Ramos (cell line): ENCODE results near the gene SAMD1.

Experiments used
- in situ Hi-C: fragments of 300-500 bp; cut with MboI; formaldehyde crosslinking; loops from one replicate; pipeline ENCODE4 v1.14.3; 2022; ENCODE audit warnings: low sequenced_read_pairs; ENCODE audit not compliant: unreplicated experiment

Gene SAMD1

DNA sequence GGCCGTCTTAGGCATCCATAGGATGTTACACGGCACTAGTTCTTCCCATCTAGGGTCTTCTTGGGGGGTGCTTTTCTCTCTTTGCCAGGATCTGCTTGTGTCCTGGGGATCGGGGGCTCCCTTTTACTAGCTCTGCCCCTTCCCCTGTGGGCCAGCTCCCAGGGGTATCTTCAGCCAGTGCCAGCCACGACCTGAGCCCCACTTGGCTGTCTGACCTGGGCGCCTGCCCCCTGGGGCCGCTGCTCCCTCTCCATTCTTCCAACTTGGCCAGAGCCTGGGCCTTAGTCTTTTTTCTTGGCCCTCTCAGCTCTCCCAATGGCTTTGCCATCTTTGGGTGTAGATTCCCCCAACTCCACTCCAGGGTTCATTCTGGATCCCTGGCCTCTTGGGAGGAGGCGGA, 23.9 kb upstream of the SAMD1 start:
- in situ Hi-C loops = no loop called here

DNA sequence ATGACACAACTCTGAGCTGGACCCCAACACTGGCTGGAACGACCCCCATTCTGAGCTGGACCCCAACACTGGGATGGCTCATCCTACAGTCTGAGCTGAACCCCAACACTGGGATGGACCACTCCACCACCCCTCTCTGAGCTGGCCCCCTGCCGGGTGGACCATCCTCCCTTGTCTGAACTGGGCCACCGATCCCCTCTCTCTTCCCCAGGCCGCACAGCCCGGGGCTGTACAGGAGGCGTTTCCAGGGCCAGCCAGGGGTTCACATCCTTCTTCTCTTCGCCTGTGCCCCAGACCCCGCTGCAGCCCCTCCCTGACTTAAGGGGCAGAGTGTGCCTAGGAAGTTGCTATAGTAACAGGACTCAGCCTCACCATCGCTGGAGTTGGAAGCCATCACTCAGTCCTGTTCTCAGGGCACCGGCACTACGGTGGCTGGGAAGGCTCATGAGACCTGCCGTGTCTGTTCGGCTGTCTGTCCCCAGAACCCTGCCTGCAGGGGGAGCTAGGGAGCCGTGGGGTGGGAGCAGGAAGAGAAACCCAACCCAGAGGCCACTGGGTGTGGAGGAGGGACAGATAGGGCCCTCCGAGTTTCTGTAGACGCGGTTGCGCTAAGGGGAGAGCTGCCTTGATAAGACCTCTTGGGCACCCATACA, 23.3 kb upstream of the SAMD1 start:
- in situ Hi-C loops = no loop called here

DNA sequence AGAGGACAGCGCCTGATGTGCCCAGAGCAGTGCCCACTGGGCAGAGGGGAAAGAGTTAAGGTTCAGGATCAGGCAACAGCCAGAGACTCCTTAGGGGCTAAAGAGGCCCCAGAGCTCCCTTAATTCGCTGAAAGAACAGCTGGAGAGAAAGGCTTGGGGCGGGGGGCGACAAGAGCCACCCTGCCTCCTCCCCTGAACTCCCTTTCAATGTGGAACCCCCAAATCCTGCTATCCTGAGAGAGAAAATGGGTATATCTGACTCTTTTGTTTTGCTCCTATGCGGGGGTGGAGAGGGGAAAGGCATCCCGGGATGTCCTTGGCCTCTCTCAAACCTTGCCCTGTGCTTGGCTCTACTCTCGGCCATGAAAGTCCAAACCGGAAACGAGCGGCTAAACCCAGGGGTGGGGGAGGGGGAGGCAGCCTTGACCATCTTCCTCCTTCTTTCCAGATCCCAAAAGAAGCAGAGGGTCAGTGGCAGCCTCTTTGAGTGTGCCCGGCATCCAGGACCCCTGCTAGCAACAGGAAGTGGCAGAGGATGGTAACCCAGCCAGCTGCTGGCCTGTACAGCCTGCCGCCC, 22.3 kb upstream of the SAMD1 start:
- in situ Hi-C loops = no loop called here

DNA sequence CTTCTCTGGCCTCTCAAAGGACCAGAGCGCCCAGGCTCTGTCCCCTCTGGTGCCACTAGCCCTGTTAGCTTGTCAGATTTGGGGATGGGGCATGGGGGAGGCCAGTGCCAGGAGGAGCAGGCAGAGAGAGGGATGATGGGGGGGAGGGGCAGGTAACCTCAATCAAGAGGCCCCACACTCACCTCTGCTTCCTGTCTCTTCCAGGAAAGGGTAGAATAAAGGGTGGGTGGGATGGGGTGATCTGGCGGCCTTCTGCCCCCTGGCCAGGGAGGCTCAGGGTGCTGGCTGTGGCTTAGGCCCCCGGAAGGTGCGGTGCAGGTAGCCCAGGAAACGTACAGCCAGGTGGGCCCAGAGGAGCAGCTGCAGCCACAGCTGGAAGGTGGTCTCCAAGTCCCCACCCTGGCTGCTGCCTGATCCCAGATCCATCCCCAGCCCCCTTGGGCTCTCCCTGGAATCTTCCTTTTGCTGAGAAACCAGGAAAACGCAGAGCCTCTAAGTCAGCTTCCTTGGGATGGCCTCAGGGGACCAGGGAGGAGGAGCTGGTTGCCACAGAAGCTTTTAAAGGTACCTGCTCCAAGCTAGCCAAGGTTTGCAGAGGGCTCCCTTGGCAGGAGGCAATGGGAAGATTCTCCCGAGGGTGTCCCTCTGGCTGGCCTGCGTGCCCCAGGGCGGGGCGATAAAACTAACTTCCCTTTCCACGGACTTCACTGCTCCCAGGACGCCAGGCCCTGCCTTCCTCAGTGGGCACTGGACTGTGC, 21.7 kb upstream of the SAMD1 start:
- in situ Hi-C loops = no loop called here

DNA sequence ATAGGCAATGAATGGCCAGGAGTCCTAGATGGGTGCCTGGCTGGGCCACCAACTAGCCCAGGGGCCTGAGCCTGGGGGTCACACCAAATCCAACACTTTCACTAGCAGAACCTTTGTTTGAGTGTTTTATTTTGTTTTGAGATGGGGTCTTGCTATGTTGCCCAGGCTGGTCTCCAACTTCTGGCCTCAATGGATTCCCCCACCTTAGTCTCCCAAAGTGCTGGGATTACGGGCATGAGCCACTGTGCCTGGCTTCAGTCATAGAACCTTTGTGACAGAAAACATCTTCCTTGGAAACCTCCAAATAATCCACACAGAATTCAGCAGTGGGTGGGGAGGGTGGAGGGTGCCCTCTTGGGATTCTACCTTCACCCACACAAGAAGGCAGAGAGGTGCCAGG, 20.9 kb upstream of the SAMD1 start:
- in situ Hi-C loops = no loop called here

DNA sequence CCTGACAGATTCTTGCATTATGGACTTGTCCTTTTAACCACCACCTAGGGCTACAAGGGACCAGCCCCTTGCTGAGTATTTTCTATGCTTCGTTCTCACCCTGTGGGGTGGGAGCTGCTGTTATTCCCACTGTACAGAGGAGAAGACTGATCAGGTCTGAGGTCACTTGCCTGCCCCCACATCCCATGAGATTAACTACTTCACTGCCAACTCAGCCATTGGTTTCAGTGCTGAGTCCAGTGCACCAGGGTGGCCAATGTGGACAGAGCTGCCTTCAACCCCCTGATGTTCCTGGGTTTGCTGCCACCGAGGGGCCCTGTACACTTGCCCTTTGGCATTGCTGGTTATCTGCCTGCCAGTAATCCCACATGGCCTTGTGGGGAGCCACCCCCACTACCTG, 20.1 kb upstream of the SAMD1 start:
- in situ Hi-C loops = no loop called here

DNA sequence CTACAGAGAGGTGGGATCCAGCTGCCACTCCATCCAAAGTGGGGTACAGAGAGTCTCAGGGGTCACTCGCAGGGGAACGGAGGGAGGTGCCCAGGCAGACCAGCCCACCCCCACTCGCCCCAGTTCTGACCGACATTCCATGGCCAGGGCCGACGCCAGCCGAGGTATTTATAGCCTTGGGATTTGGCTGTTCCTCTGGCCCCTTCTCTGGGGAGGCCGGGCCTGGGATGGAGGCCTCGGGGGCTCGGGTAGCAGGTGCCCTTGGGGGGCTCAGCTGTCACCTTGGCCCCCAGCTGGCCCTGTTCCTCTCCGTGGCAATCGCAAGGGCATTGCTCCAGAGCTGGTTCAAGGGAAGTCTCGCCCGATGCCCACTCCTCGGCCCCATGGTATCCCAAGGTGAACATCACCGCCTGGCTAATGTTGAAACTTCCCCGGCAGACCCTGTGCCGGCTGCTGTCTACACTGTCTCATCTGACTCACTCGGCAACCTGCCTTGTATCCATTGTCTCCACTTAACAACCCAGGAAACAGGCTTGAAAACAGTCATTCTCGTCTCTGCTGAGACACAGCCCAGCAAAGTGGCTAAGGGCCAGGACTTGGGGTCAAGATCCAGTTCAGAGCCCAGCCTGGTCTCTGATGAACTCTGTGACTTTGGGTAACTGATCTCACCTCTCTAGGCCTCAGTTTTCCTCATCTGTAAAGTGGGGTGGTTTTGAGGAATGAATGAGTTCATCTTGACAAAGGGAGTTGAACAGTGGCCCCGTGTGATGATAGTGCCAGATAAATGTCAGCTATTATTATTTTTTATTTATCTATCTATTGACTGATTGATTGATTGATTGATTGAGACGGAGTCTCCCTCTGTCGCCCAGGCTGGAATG, 17.3 kb upstream of the SAMD1 start:
- in situ Hi-C loops = no loop called here

DNA sequence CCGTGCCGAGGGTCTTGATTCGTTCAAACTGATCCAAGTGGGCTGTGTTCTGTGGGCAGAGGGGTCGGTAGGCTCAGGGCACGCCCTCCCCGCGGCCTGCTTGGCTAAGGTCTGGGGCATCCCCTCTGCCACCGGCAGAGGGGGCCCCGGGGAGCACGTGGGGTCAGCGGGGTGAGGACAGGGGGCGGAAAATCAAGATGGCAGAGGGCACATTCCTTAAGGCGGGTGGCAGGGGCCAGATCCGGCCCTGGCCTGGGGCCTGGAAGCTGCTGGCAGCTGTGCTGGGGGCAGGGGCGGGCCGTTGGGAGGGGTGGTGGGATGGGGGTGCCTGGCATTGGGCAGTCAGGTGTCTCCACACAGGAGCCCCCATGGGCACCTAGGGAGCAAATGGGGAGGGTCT, 16.3 kb upstream of the SAMD1 start:
- in situ Hi-C loops = no loop called here

DNA sequence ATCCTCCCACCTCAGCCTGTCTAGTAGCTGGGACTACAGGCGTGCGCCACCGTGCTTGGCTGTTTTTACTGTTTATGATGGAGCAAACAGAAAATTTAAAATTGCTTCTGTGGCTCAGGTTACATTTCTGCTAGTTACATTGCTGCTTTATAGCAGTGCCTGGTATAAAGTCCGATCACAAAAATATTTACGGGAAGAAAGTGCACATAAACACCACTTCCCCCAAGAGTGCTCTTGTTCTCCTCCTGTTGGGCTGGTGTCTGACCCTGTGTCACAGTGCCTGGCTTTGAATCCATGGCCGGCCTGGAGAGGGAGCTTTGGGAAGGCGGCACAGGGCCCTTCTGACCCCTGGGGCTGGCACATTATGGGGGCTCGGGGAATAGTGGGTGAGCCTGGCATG, 15.1 kb upstream of the SAMD1 start:
- in situ Hi-C loops = no loop called here

DNA sequence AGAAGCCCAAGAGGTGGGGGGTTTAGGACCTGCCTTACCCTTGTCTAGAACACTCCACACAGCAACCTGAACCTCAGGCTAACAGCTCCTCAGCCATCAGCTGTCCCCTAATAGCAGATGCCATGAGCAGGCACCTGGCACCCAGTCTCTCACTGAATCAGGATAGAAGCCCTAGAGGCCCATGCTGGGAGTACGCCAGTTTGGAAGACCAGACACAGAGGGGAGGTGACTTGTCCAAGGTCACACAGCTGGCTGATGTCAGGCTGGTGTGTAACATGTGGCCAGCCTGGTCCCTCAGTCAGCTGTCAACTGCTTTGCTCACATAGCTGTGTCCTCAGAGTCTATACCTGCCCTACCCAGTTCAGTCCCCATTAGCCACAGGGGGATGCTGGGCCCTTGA, 12.8 kb upstream of the SAMD1 start:
- in situ Hi-C loops = no loop called here

DNA sequence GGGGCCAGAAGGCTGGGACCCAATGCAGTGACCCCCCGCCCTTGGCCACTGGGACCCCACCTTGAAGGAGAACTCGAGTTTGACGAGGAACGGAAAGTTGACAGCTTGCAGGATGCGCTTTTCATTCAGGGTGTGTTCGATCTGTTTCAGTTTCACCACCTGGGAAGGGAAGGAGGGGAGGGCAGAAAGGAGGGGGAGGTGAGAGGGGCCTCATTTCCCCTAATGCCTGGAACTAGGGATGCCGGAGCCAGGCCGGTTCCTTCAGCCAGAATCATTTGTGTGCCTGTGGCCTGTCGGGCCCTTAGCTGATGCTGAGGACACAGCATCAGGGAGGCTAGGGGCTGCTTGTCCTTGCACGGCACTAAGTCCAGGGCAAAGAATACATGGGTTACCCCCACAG, 12.2 kb upstream of the SAMD1 start:
- in situ Hi-C loops = no loop called here

DNA sequence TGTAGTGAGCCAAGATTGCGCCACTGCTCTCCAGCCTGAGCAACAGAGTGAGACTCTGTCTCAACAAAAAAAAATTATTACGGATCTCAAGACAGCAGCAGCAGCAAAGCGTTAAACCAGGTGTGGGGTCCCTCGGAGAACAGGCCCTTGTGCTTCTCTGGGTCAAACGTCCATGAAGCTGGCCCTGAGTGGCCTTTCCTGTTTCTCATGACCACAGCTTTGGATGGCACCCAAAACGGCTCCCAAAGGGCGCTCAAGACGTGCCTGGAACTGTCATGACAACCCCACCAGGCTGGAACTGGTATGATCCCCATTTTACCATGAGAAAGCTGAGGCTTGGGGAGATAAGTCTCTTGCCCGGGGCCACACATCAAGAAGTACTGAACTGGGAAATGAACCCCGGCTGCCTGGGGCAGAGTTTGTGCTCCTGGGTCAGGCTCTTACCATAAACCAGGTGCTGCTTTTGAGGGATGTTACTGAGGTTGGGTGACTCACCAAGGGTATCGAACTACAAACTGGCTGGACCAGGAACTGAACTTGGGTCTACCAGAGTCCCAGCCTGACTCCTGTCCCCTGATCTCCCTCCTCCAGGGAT, 11.6 kb upstream of the SAMD1 start:
- in situ Hi-C loops = no loop called here

DNA sequence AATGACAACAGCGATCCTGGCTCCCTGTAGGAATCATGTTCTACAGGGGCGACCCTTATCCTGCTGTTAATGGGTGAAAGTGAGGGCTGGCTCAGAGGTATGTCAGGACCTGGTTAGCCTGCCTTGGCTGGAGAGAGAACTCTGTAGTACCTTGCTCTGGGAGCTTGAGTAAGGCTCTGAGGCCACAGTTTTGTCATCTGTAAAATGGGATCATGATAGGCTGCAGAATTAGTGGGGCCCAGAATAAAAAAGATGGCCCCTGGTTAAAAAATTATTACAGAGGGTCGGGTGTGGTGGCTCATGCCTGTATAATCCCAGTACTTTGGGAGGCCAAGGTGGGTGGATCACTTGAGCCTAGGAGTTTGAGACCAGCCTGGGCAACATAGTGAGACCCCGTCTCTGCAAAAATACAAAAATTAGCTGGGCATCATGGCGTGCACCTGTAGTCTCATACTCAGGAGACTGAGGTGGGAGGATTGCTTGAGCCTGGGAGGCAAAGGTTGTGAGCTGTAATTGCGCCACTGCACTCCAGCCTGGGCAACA, 10.5 kb upstream of the SAMD1 start:
- in situ Hi-C loops = no loop called here

DNA sequence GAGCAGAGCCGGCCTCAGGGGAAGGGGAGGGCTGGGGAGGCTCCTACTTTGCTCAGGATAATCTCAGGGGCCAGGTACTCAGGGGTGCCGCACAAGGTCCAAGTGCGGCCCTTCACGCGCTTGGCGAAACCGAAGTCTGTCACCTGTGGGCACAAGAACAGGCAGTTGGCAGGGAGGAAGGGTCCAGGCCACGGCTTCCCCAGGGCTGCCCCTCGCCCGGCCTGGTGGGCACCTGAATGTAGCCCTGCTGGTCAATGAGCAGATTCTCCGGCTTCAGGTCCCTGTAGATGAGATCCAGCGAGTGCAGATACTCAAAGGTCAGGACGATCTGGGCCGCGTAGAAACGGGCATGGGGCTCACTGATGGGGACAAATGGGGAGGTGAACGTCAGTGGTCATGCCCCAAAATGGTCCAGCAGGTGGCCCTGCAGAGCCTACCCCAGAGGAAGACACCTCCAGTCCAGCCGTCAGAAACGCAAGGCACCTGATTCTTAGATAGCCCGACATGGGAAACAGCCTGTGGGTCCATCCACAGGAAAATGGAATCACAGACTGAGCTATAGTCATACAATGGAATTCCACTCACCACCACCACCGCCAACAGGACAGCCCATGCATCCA, 7.1 kb upstream of the SAMD1 start:
- in situ Hi-C loops = no loop called here

DNA sequence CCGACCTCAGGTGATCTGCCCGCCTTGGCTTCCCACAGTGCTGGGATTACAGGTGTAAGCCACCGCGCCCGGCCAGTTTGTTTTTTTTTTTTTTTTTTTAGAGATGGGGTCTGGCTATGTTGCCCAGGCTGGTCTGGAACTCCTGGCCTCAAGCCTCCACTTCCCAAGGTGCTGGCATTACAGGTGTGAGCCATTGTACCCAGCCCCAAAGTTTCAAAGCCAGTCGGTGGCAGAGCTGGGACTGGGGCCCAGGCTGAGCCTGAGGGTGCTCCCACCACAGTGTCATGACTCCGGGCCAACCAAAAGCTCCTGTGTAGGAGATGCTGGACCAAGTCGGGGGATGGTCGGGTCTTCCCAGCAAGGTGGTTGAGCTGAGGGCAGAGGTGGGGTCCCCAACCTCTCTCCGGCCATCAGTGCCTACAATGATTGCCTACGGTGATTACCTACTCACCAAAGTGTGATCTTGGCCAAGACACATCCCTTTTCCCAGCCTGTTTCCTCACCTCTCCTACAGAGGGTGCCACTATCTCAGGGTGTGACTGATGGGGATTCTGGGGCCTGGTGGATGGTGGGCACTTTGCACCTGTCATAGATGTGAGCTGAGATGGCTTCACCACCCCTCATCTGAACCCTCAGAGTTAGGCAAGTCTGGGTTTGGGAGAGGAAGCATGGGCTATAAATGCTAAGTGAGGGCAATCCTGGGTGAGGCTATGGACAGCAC, 5.9 kb upstream of the SAMD1 start:
- in situ Hi-C loops = no loop called here

DNA sequence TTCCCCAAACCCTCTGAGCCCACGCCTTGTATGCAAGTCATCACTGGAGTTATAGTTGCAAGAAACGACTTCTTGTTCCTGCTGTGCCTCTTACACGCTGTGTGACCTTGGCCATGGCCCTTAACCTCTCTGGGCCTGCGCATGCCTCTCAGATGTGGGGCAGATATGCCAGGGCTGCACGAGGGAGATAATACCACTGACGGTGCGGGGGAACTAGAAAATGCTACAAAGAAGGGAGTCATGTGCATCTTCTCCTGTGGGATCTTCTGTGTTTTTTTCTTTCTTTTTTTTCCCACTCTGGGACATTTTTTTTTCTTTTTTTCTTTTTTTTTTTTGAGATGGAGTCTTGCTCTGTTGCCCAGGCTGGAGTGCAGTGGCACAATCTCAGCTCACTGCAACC, 4.3 kb upstream of the SAMD1 start:
- in situ Hi-C loops = no loop called here

DNA sequence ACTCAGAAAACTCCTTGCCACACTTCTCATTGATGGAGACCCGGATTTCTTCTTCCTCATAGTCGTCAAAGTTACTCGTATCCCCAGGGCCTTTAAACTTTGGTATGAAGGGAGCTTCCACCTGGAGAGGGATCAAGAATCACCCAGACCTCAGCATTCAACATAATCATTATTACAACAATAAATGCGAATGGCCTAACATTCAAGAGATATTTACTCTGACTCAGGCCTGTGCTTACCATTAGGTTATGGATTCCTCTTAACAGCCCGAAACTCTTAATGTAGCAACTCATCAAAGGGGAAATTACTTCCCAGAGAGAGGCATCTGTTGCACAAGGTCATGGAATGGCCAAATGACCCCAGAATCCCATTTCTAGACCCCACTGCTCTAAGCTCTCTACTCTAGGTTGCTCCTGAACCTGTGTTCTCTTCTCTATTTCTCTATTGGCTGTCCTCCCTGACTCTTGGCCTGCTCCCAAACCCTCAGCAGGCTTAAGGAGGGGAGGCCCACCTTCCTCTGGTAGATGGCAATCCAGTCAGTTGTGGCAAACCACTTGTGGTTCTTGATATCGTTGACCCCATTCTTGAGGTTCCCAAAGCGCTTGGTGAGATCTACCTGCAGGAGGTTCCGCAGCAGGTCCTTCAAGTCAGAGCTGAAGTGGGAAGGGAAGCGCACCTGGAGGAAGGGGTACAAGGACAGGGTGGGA, 2.7 kb upstream of the SAMD1 start:
- in situ Hi-C loops = no loop called here

DNA sequence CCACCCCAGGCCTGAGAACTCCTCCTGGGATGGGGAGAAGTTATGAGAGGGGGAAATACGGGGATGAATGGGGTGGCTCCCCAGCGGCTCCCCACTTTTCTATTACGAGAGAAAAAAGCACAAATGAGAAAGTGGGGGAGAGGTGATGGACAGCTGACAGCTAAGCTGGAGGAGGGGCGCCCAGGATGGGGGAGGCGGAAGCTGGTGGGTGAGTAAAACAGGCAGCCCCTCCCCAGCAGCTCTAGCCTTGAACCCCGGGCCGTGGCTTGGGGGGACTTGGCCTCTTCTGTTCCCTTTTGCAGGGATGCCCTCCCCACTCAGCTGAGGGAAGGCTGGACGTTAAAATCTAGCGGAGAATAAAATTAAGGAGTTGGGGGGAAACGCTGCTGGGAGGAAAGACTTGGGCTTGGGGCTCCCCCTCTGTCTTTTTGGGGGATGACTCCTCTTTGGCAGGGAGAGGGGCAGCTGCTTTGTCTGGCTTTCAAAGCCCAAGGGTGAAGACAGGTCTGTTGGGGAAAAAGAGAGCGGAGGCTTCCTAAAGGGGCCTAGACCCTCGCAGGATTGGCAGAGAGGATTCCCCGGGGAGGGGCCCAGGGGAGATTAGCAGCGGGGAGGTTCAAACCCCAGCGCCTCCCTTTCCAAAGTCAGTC, 1.4 kb upstream of the SAMD1 start:
- in situ Hi-C loops = no loop called here
